Placental pericyte (primary cell): ENCODE results near the gene LGALSL. TPM values are rescaled to one million over a fixed set of nuclear protein-coding genes. Genes with fewer than 3 reads are reported as not detected.

Source experiments
- total RNA-seq: library from RNA; depleted of rRNA; stranded (reverse); fragments of >200 nt; gene quantifications from 2 replicates; pipeline ENCODE4 v1.2.3, GENCODE V29; 2012

The LGALSL gene
- 0.86 and 4.4 TPM in 2 replicates for total RNA-seq

DNA sequence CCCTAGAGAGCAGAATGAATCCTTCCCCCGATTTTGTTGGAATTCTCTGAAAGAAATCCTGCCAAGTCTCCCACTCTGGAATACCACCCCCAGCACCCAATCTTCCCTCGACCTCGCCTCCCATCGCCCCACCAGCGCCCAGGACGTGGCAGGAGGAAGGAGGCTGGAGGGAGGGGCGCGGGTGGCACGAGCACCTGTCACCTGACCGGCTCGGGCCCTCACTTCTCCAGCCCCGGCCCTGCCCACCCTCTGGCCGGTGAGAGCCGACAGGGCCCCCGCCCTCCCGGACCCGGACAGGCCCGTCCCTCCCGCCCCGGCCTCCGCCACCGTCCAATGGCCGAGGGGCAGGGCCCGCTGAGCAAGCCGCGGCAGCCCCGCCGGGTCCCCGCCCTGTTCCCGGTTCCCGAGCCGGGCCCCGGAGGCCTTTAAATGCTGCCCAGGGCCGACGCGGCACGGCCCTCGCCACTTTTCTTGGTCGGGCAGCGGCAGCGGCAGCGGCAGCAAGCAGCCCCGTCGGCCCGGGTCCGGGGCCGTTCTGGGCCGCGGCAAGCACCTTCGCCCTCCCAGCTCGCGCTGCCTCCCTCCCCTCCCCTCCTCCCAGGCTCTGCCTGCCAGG lies at the start of gene LGALSL:
Gene LGALSL (plus strand): TSS at position 393 of the 616 bp plus-strand sequence. CDS start 384 bp downstream, outside the sequence.

Other genes with a start within 250 kb of the LGALSL start
- 24.1 and 25.8 TPM in 2 replicates for gene AFTPH, start 70.2 kb downstream of the LGALSL start, total RNA-seq
- 6.1 and 9.4 TPM in 2 replicates for gene SERTAD2, start 199.8 kb downstream of the LGALSL start, total RNA-seq